ENCODE data around the gene MAP3K2. TPM values are rescaled to one million over a fixed set of nuclear protein-coding genes. Genes with fewer than 3 reads are reported as not detected.
A peak's percentile ranks its signal among the peaks of the same experiment; 100 is the strongest.

The MAP3K2 gene
- total RNA-seq, 4 donors from 2014 or later, result 33.8 to 46.4 (median 39.4) TPM

DNA sequence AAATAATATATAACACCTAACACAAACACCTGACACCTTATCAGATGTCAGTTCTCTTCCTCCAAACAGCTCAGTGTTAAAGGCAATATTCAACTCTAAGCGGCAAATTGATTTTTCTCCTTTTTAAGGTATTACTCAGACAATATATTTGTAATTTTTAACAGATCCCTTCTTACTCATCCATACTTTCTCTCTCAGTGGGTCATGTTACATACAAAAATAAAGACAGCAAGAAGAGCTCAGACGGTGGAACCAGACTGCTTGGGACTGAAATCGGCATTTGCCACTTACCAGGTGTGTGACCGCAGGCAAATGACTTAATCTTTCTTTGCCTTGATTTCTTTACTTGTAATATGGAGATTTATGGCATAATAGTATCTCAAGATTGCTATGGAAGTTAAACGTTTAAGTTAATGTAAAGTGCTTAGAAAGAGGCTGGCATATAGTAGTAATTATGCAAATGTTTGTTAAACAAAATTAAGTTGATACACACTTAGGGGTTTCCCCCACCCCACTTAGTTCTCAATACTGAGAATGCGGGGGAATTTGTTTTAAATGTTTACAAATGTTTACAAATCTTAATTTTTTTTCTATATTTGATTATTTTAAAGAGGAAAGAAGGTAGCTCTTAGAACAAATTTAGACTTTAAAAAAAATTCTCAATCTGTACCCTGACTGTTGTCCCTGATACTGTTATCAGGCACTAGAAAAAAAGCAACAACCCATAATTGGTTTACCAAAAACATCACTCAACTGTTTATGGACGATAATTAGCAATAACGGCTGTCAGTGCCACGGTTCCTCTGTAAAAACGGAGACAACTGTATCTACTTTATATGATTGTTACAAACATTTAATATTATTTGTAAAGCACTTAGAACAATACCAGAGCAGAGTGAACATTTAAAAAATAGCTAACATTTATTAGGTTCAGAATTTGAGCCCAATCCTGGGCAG is 25.6 kb downstream of the MAP3K2 start:
- Histone ChIP-seq H3K9me3 (no peaks in the 10 kb centered on the region), H3K4me3 (peak overlapping the region in 2 of 4 donors; percentile 5 to 20), H3K4me1 (peaks cover 52 to 67% of the 10 kb centered on the region in 2 donors), H3K27me3 (no peaks in the 10 kb centered on the region), H3K27ac (peak overlapping the region; percentile 3 to 58 (median 34)), H3K36me3 (no peaks in the 10 kb centered on the region)
- in situ Hi-C loops (cut with MboI; ENCODE audit: low sequenced_read_pairs in 4 of 4), result no loop called here
- peak in 1 of 2 donors; percentile 60 for ATAC-seq
- no peak for DNase-seq
- TF ChIP-seq, protein P1, sequence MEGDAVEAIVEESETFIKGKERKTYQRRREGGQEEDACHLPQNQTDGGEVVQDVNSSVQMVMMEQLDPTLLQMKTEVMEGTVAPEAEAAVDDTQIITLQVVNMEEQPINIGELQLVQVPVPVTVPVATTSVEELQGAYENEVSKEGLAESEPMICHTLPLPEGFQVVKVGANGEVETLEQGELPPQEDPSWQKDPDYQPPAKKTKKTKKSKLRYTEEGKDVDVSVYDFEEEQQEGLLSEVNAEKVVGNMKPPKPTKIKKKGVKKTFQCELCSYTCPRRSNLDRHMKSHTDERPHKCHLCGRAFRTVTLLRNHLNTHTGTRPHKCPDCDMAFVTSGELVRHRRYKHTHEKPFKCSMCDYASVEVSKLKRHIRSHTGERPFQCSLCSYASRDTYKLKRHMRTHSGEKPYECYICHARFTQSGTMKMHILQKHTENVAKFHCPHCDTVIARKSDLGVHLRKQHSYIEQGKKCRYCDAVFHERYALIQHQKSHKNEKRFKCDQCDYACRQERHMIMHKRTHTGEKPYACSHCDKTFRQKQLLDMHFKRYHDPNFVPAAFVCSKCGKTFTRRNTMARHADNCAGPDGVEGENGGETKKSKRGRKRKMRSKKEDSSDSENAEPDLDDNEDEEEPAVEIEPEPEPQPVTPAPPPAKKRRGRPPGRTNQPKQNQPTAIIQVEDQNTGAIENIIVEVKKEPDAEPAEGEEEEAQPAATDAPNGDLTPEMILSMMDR (IDR thresholded peaks at IDR 0.05 in 4 of 5, conservative IDR thresholded peaks at IDR 0.05 in 1 of 5), result no peak
- TF ChIP-seq POLR2A (IDR thresholded peaks at IDR 0.05), result no peak
- intact Hi-C loops (cut with DNase I; ENCODE audit: low total_unique reads), result no loop called here

DNA sequence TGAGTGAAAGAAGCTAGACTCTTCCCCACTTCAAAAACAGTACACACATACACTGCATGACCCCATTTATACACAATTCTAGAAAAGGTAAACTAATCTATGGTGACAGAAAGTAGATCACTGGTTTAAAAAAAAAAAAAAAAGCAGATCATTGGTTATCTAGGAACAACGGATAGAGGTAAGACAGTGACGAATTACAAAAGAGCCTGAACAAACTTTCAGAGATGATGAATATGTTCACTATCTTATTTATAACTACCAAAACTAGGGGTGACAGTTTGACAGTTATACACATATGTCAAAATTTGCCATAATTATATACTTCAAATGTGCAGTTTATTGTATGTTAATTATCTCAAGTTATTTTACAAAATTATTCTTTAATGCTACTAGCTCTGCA is 27.5 kb downstream of the MAP3K2 start:
- Histone ChIP-seq H3K9me3 (no peaks in the 10 kb centered on the region), H3K4me1 (peaks cover 54 to 56% of the 10 kb centered on the region in 2 donors), H3K27ac (no peak overlapping the region), H3K36me3 (no peaks in the 10 kb centered on the region), H3K4me3 (no peak overlapping the region), H3K27me3 (no peaks in the 10 kb centered on the region)
- ATAC-seq, result no peak
- intact Hi-C loops (cut with DNase I; ENCODE audit: low total_unique reads), result no loop called here
- no peak for DNase-seq
- in situ Hi-C loops (cut with MboI; ENCODE audit: low sequenced_read_pairs in 4 of 4), result no loop called here
- TF ChIP-seq, protein P1 (IDR thresholded peaks at IDR 0.05 in 4 of 5, conservative IDR thresholded peaks at IDR 0.05 in 1 of 5), result no peak
- TF ChIP-seq POLR2A (IDR thresholded peaks at IDR 0.05), result no peak

- peaks cover 56 to 57% of the 10 kb centered on the region in 2 donors for H3K4me1 ChIP-seq
- H3K27me3 ChIP-seq, result no peaks in the 10 kb centered on the region
- no peak for ATAC-seq
- intact Hi-C loops (cut with DNase I; ENCODE audit: low total_unique reads) (loop anchor here (5.0 kb wide), 1 partner anchor 118 kb away; no protein-coding TSS in a partner anchor), in situ Hi-C loops (cut with MboI; ENCODE audit: low sequenced_read_pairs in 4 of 4) (no loop called here)
- H3K4me3 ChIP-seq, result no peak overlapping the region
- H3K27ac ChIP-seq, result no peak overlapping the region
- TF ChIP-seq, protein P1 (IDR thresholded peaks at IDR 0.05 in 4 of 5, conservative IDR thresholded peaks at IDR 0.05 in 1 of 5), result no peak
- TF ChIP-seq POLR2A (IDR thresholded peaks at IDR 0.05), result no peak
- no peaks in the 10 kb centered on the region for H3K9me3 ChIP-seq
- H3K36me3 ChIP-seq, result no peaks in the 10 kb centered on the region
- no peak for DNase-seq
These were observed 28.3 kb downstream of the MAP3K2 start for GRCh38 chr2:127359520-127359919.

DNA sequence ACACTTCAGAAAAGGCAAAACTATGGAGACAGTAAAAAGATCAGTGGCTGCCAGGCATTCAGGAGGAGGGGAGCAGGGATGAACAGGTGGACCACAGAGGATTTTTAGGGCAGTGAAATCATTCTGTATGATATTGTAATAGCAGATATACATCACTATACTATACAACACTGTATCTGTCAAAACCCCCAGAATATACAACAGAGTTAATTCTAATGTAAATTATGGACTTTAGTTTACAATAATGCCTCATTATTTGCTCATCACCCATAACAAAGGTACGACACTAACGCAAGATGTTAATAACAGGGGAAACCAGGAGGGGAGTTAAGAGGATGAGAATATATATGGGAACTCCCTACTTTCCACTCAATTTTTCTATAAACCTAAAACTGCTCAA is 28.8 kb downstream of the MAP3K2 start:
- H3K36me3 ChIP-seq, result no peaks in the 10 kb centered on the region
- in situ Hi-C loops (cut with MboI; ENCODE audit: low sequenced_read_pairs in 4 of 4), result no loop called here
- no peak overlapping the region for H3K4me3 ChIP-seq
- intact Hi-C loops (cut with DNase I; ENCODE audit: low total_unique reads), result loop anchor here (5.0 kb wide), 1 partner anchor 118 kb away; no protein-coding TSS in a partner anchor
- H3K27me3 ChIP-seq, result no peaks in the 10 kb centered on the region
- peaks cover 55 to 57% of the 10 kb centered on the region in 2 donors for H3K4me1 ChIP-seq
- H3K9me3 ChIP-seq, result no peaks in the 10 kb centered on the region
- no peak overlapping the region for H3K27ac ChIP-seq
- ATAC-seq (no peak), DNase-seq (no peak)
- TF ChIP-seq POLR2A (IDR thresholded peaks at IDR 0.05), result no peak
- TF ChIP-seq, protein P1 (IDR thresholded peaks at IDR 0.05 in 4 of 5, conservative IDR thresholded peaks at IDR 0.05 in 1 of 5), result no peak

Data from gastrocnemius medialis (tissue), 4 donors.